ENCODE measurements around the gene PROSER3. TPM values are rescaled to one million over a fixed set of nuclear protein-coding genes. Genes with fewer than 3 reads are reported as not detected.

PROSER3 gene
- total and polyA plus RNA-seq, 12 donors: 4.4 to 27.3 (median 11.0) TPM

DNA sequence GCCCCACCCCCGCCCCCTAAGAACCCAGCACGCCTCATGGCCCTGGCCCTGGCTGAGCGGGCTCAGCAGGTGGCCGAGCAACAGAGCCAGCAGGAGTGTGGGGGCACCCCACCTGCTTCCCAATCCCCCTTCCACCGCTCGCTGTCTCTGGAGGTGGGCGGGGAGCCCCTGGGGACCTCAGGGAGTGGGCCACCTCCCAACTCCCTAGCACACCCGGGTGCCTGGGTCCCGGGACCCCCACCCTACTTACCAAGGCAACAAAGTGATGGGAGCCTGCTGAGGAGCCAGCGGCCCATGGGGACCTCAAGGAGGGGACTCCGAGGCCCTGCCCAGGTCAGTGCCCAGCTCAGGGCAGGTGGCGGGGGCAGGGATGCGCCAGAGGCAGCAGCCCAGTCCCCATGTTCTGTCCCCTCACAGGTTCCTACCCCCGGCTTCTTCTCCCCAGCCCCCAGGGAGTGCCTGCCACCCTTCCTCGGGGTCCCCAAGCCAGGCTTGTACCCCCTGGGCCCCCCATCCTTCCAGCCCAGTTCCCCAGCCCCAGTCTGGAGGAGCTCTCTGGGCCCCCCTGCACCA lies 29.3 kb downstream of the PROSER3 start:
- no peaks in the 10 kb centered on the region for H3K36me3 ChIP-seq (replicated peaks in 1 of 2)
- intact Hi-C loops (cut with DNase I): no loop called here
- whole genome bisulfite sequencing, 4 donors: 95 to 100% (median 98%) methylated on average over 4 to 15 of the region's 15 CpGs; no CpG with 5 or more reads in 1 of the 4 donors

DNA sequence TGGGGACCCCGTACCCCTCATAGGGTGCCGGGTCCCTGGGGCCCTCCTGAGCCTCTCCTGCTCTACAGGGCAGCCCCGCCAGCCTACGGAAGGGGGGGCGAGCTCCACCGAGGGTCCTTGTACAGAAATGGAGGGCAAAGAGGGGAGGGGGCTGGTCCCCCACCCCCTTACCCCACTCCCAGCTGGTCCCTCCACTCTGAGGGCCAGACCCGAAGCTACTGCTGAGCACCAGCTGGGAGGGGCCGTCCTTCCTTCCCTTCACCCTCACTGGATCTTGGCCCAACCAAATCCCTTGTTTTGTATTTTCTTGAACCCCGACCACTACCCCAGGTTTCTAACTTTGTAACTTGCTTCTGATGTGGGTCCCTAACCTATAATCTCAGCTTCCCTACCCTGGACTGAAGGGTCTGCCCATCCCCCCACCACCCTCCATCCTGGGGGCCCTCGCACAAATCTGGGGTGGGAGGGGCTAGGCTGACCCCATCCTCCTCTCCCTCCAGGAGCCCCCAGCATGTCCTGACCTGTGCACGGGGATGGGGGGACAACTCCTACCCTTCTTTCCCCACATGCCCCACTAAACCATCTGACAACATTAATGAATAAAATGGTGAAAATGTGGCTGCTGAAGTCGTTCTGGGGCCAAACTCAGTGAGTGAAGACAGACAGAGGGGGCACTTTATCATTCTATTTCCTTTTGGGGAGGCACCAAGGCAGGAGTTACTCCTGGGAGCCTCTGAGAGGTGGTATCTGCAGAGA lies 30.4 kb downstream of the PROSER3 start:
- TF ChIP-seq CTCF (IDR thresholded peaks at IDR 0.05): no peak
- no peak for TF ChIP-seq POLR2A (IDR thresholded peaks at IDR 0.05)
- Histone ChIP-seq H3K9me3 (replicated peaks in 1 of 3) (no peaks in the 10 kb centered on the region), H3K36me3 (replicated peaks in 1 of 2) (no peaks in the 10 kb centered on the region), H3K27ac (no peak overlapping the region), H3K4me3 (no peak overlapping the region), H3K27me3 (no peaks in the 10 kb centered on the region), H3K4me1 (replicated peaks in 1 of 2) (no peaks in the 10 kb centered on the region)
- 80 to 85% (median 83%) methylated on average over 6 to 12 of the region's 12 CpGs for WGBS, 4 donors
- no peak for DNase-seq
- intact Hi-C loops (cut with DNase I): no loop called here

More for the DNA sequence above, 29.3 kb downstream of the PROSER3 start:
- Histone ChIP-seq H3K9me3 (replicated peaks in 1 of 3) (no peaks in the 10 kb centered on the region), H3K27me3 (no peaks in the 10 kb centered on the region), H3K4me1 (replicated peaks in 1 of 2) (no peaks in the 10 kb centered on the region), H3K4me3 (no peak overlapping the region), H3K27ac (no peak overlapping the region)
- no peak for DNase-seq
- TF ChIP-seq CTCF (IDR thresholded peaks at IDR 0.05) (no peak), POLR2A (IDR thresholded peaks at IDR 0.05) (no peak)

GRCh38 chr19:35789195-35789977 lies 31.4 kb downstream of the PROSER3 start:
- DNase-seq: no peak
- Histone ChIP-seq H3K4me3 (no peak overlapping the region), H3K27ac (no peak overlapping the region), H3K9me3 (replicated peaks in 1 of 3) (no peaks in the 10 kb centered on the region), H3K27me3 (no peaks in the 10 kb centered on the region), H3K36me3 (replicated peaks in 1 of 2) (no peaks in the 10 kb centered on the region), H3K4me1 (replicated peaks in 1 of 2) (no peaks in the 10 kb centered on the region)
- intact Hi-C loops (cut with DNase I): no loop called here
- WGBS, 4 donors: 83 to 90% (median 89%) methylated on average over 8 to 11 of the region's 11 CpGs
- TF ChIP-seq CTCF (IDR thresholded peaks at IDR 0.05) (no peak), POLR2A (IDR thresholded peaks at IDR 0.05) (no peak)

Measured in adrenal gland (tissue), 12 donors.